ENCODE results near the gene CNOT1. TPM values are rescaled to one million over a fixed set of nuclear protein-coding genes. Genes with fewer than 3 reads are reported as not detected.

Gene CNOT1
- total RNA-seq, 2 experiments from 2014 or later: 164 to 184 TPM

GRCh38 chr16:58589326-58589905 lies 40.2 kb downstream of the CNOT1 start:
- ChIA-PET POLR2A (no interaction called here), CTCF (no interaction called here)
- Histone ChIP-seq H3K27ac (ENCODE audit: low read depth in 1 of 2, low read length in 2 of 2) (no peak overlapping the region), H3K36me3 (ENCODE audit: insufficient read depth, low read length) (peaks cover 72% of the 10 kb centered on the region), H3K27me3 (ENCODE audit: control insufficient read depth in 1 of 2, insufficient read depth in 2 of 2, low read length in 2 of 2) (no peaks in the 10 kb centered on the region), H3K4me3 (ENCODE audit: low read length) (no peak overlapping the region), H3K9me3 (ENCODE audit: control insufficient read depth in 1 of 2, insufficient read depth in 1 of 2, low read length in 2 of 2) (no peaks in the 10 kb centered on the region), H3K4me1 (ENCODE audit: insufficient read depth, low read length) (no peaks in the 10 kb centered on the region)
- no peaks in the 10 kb centered on the region for H3K9me3 Mint-ChIP-seq
- H3K36me3 Mint-ChIP-seq (ENCODE audit: low read depth): peaks cover 84% of the 10 kb centered on the region
- H3K4me3 Mint-ChIP-seq: no peak overlapping the region
- ATAC-seq (ENCODE audit: poor library complexity) (no peak), DNase-seq (no peak)
- H3K27me3 Mint-ChIP-seq: no peaks in the 10 kb centered on the region
- TF ChIP-seq, protein P1, sequence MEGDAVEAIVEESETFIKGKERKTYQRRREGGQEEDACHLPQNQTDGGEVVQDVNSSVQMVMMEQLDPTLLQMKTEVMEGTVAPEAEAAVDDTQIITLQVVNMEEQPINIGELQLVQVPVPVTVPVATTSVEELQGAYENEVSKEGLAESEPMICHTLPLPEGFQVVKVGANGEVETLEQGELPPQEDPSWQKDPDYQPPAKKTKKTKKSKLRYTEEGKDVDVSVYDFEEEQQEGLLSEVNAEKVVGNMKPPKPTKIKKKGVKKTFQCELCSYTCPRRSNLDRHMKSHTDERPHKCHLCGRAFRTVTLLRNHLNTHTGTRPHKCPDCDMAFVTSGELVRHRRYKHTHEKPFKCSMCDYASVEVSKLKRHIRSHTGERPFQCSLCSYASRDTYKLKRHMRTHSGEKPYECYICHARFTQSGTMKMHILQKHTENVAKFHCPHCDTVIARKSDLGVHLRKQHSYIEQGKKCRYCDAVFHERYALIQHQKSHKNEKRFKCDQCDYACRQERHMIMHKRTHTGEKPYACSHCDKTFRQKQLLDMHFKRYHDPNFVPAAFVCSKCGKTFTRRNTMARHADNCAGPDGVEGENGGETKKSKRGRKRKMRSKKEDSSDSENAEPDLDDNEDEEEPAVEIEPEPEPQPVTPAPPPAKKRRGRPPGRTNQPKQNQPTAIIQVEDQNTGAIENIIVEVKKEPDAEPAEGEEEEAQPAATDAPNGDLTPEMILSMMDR (IDR thresholded peaks at IDR 0.05): no peak
- intact Hi-C loops (cut with DNase I, micrococcal nuclease): no loop called here
- H3K27ac Mint-ChIP-seq: peak overlapping the region; percentile 22
- H3K4me1 Mint-ChIP-seq (ENCODE audit: low read depth): peaks cover 15% of the 10 kb centered on the region

GRCh38 chr16:58588406-58588805 lies 41.2 kb downstream of the CNOT1 start:
- peaks cover 76% of the 10 kb centered on the region for H3K36me3 ChIP-seq (ENCODE audit: insufficient read depth, low read length)
- no peaks in the 10 kb centered on the region for H3K9me3 ChIP-seq (ENCODE audit: control insufficient read depth in 1 of 2, insufficient read depth in 1 of 2, low read length in 2 of 2)
- no peaks in the 10 kb centered on the region for H3K27me3 ChIP-seq (ENCODE audit: control insufficient read depth in 1 of 2, insufficient read depth in 2 of 2, low read length in 2 of 2)
- CTCF ChIA-PET: no interaction called here
- H3K27ac ChIP-seq (ENCODE audit: low read depth in 1 of 2, low read length in 2 of 2): no peak overlapping the region
- no peaks in the 10 kb centered on the region for H3K9me3 Mint-ChIP-seq
- peaks cover 84% of the 10 kb centered on the region for H3K36me3 Mint-ChIP-seq (ENCODE audit: low read depth)
- H3K4me3 Mint-ChIP-seq: no peak overlapping the region
- H3K4me1 ChIP-seq (ENCODE audit: insufficient read depth, low read length): no peaks in the 10 kb centered on the region
- H3K27ac Mint-ChIP-seq: no peak overlapping the region
- TF ChIP-seq, protein P1 (IDR thresholded peaks at IDR 0.05): no peak
- H3K27me3 Mint-ChIP-seq: no peaks in the 10 kb centered on the region
- no peak overlapping the region for H3K4me3 ChIP-seq (ENCODE audit: low read length)
- ATAC-seq (ENCODE audit: poor library complexity): no peak
- POLR2A ChIA-PET: no interaction called here
- intact Hi-C loops (cut with DNase I, micrococcal nuclease): no loop called here
- no peak for DNase-seq
- peaks cover 15% of the 10 kb centered on the region for H3K4me1 Mint-ChIP-seq (ENCODE audit: low read depth)

DNA sequence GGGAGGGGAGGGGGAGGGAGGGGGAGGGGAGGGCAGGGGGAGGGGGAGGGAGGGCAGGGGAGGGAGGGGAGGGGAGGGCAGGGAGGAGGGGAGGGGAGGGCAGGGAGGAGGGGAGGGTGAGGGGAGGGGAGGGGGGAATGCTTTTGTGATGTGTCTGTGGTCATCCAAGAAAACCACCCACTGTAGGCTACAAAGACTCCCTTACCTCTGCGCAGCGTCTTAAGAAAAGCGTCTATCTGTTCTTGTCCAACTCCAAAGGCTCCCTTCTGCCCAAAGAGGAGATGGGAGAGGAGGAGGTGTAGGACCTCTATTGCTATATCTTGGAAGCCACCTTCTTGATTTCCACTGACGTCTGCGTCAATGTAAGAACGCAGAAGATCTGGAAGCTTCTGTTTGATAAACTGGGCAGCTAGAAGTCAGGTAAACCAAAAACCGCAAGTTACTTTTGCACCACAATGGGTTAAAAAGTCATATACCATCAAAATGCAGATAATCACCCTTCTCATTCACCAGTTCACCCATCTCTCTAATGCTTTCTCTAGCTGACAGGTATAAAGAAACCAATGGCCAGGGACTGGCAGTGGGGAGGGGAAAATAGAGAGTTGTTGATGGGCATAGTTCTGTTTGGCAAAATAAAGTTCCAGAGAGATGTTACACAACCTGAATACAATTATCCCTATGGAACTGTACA lies 43.1 kb downstream of the CNOT1 start:
- ChIA-PET POLR2A (no interaction called here), CTCF (no interaction called here)
- Mint-ChIP-seq H3K36me3 (ENCODE audit: low read depth) (peaks cover 83% of the 10 kb centered on the region), H3K4me1 (ENCODE audit: low read depth) (peaks cover 10% of the 10 kb centered on the region), H3K27ac (no peak overlapping the region), H3K4me3 (no peak overlapping the region), H3K27me3 (no peaks in the 10 kb centered on the region), H3K9me3 (no peaks in the 10 kb centered on the region)
- DNase-seq (no peak), ATAC-seq (ENCODE audit: poor library complexity) (no peak)
- no peaks in the 10 kb centered on the region for H3K27me3 ChIP-seq (ENCODE audit: control insufficient read depth in 1 of 2, insufficient read depth in 2 of 2, low read length in 2 of 2)
- peaks cover 80% of the 10 kb centered on the region for H3K36me3 ChIP-seq (ENCODE audit: insufficient read depth, low read length)
- no peaks in the 10 kb centered on the region for H3K9me3 ChIP-seq (ENCODE audit: control insufficient read depth in 1 of 2, insufficient read depth in 1 of 2, low read length in 2 of 2)
- no peak overlapping the region for H3K27ac ChIP-seq (ENCODE audit: low read depth in 1 of 2, low read length in 2 of 2)
- intact Hi-C loops (cut with DNase I, micrococcal nuclease): no loop called here
- TF ChIP-seq, protein P1 (IDR thresholded peaks at IDR 0.05): no peak
- no peaks in the 10 kb centered on the region for H3K4me1 ChIP-seq (ENCODE audit: insufficient read depth, low read length)
- no peak overlapping the region for H3K4me3 ChIP-seq (ENCODE audit: low read length)

Measured in CD4-positive, alpha-beta T cell (primary cell).